ENCODE data around the gene CHRDL2. TPM values are rescaled to one million over a fixed set of nuclear protein-coding genes. Genes with fewer than 3 reads are reported as not detected.

Gene CHRDL2
- total RNA-seq, 1 experiment from 2014 or later: 0.39 TPM

GRCh38 chr11:74675761-74676160, 55.5 kb downstream of the CHRDL2 start:
- no peaks in the 10 kb centered on the region for H3K9me3 ChIP-seq (ENCODE audit: control insufficient read depth, low read depth, low read length)
- no peak overlapping the region for H3K23ac ChIP-seq (ENCODE audit: insufficient read length, low read depth, low read length)
- H3K23me2 ChIP-seq (ENCODE audit: insufficient read length, low read depth, low read length, poor library complexity, severe bottlenecking): no peaks in the 10 kb centered on the region
- H2BK12ac ChIP-seq (ENCODE audit: insufficient read length, low read depth, low read length): no peak overlapping the region
- no peak overlapping the region for H3K4me3 Mint-ChIP-seq
- H3K4me1 ChIP-seq (ENCODE audit: insufficient read depth, low read length): no peaks in the 10 kb centered on the region
- H4K8ac ChIP-seq (replicated peaks; ENCODE audit: insufficient read length, low read depth, low read length): no peak overlapping the region
- H3K79me2 ChIP-seq (ENCODE audit: insufficient read depth, low read length): no peaks in the 10 kb centered on the region
- no peak overlapping the region for H2BK120ac ChIP-seq (ENCODE audit: low read depth, low read length, poor library complexity, severe bottlenecking)
- peaks cover 8 to 13% of the 10 kb centered on the region in 2 experiments for H3K4me1 Mint-ChIP-seq
- H3K18ac ChIP-seq (ENCODE audit: insufficient read length, low read depth, low read length): no peak overlapping the region
- no peak overlapping the region for H3K56ac ChIP-seq (ENCODE audit: insufficient read length, low read depth, low read length)
- H2BK15ac ChIP-seq (ENCODE audit: low read depth, low read length): no peak overlapping the region
- no peak overlapping the region for H3K14ac ChIP-seq (ENCODE audit: insufficient read depth, low read length)
- peaks cover 1% of the 10 kb centered on the region; the same call in 1 of the 2 replicates for H3K27me3 Mint-ChIP-seq (ENCODE audit: low read depth)
- H2AFZ ChIP-seq (ENCODE audit: low read length): no peak overlapping the region
- H3K27ac Mint-ChIP-seq: no peak overlapping the region
- no peak overlapping the region for H2AK5ac ChIP-seq (ENCODE audit: insufficient read length, low read length)
- no peak overlapping the region for H3K4me2 ChIP-seq (ENCODE audit: insufficient read depth, insufficient read length, low read length)
- no peak for TF ChIP-seq CTCF (conservative IDR thresholded peaks at IDR 0.05)
- no peaks in the 10 kb centered on the region for H3K27me3 ChIP-seq (ENCODE audit: insufficient read depth, low read length)
- no peak for DNase-seq
- no peak overlapping the region for H3T11ph ChIP-seq (ENCODE audit: low read length)
- H3K9me3 Mint-ChIP-seq: peaks cover 7 to 9% of the 10 kb centered on the region in 2 experiments; a peak in 3 of 5 replicates
- no peak overlapping the region for H3K4ac ChIP-seq (ENCODE audit: low read depth, low read length)
- peaks cover 0 to 5% (median 5%) of the 10 kb centered on the region in 3 experiments; a peak in 5 of 7 replicates for H3K36me3 Mint-ChIP-seq (ENCODE audit: insufficient read depth in 1 of 3, low read depth in 3 of 3)
- no peak overlapping the region for H2BK20ac ChIP-seq (ENCODE audit: low read depth, low read length, poor library complexity, severe bottlenecking)
- no CpG with 5 or more reads among the region's 3 CpGs for WGBS (ENCODE audit: extremely low coverage, insufficient read length, low lambda C conversion rate)
- no peaks in the 10 kb centered on the region for H3K79me1 ChIP-seq (ENCODE audit: insufficient read depth, low read depth, low read length, poor library complexity, severe bottlenecking)
- no peak overlapping the region for H3K9ac ChIP-seq (ENCODE audit: extremely low read depth, insufficient read length, low read length)
- H4K5ac ChIP-seq (ENCODE audit: insufficient read length, low read depth, low read length): no peak overlapping the region
- no peak overlapping the region for H3K27ac ChIP-seq (ENCODE audit: insufficient read length, low read depth, low read length)
- H4K20me1 ChIP-seq (ENCODE audit: control insufficient read depth, insufficient read depth, insufficient read length): no peaks in the 10 kb centered on the region
- H2BK5ac ChIP-seq (ENCODE audit: insufficient read length, low read length): no peak overlapping the region
- no peak overlapping the region for H4K91ac ChIP-seq (ENCODE audit: insufficient read length, low read depth, low read length)
